ENCODE results near the gene CBARP. TPM values are rescaled to one million over a fixed set of nuclear protein-coding genes. Genes with fewer than 3 reads are reported as not detected.
A peak's percentile ranks its signal among the peaks of the same experiment; 100 is the strongest.

CBARP gene
- total and polyA plus RNA-seq, 2 of the 13 experiments (the other 11 are each of a cell fraction or from before 2014, with no cell fraction given): 1.2 to 1.4 TPM

GRCh38 chr19:1252221-1252820 lies 14.5 kb upstream of the CBARP start (continued):
- peak; percentile 99 for TF ChIP-seq ZNF746 (CRISPR knock-in tag; IDR thresholded peaks at IDR 0.05)
- no peak for TF ChIP-seq ZNF883 (CRISPR knock-in tag; IDR thresholded peaks at IDR 0.05; ENCODE audit: not compliant biosample characterization)
- no peak; the same call in 1 of the 2 replicates for TF ChIP-seq POLR2AphosphoS5 (IDR thresholded peaks at IDR 0.05; ENCODE audit: low read depth, low read length)
- TF ChIP-seq, protein P1, sequence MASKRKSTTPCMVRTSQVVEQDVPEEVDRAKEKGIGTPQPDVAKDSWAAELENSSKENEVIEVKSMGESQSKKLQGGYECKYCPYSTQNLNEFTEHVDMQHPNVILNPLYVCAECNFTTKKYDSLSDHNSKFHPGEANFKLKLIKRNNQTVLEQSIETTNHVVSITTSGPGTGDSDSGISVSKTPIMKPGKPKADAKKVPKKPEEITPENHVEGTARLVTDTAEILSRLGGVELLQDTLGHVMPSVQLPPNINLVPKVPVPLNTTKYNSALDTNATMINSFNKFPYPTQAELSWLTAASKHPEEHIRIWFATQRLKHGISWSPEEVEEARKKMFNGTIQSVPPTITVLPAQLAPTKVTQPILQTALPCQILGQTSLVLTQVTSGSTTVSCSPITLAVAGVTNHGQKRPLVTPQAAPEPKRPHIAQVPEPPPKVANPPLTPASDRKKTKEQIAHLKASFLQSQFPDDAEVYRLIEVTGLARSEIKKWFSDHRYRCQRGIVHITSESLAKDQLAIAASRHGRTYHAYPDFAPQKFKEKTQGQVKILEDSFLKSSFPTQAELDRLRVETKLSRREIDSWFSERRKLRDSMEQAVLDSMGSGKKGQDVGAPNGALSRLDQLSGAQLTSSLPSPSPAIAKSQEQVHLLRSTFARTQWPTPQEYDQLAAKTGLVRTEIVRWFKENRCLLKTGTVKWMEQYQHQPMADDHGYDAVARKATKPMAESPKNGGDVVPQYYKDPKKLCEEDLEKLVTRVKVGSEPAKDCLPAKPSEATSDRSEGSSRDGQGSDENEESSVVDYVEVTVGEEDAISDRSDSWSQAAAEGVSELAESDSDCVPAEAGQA (IDR thresholded peaks at IDR 0.05; ENCODE audit: low read depth): no peak
- TF ChIP-seq, protein P1 (CRISPR knock-in tag; IDR thresholded peaks at IDR 0.05; ENCODE audit: borderline replicate concordance): no peak
- no peak for TF ChIP-seq ZNF382 (CRISPR knock-in tag; IDR thresholded peaks at IDR 0.05; ENCODE audit: borderline replicate concordance)
- no peak for TF ChIP-seq EED (CRISPR knock-in tag; IDR thresholded peaks at IDR 0.05)
- no peak for TF ChIP-seq RFX1 (IDR thresholded peaks at IDR 0.05)
- TF ChIP-seq ZNF790 (CRISPR knock-in tag; IDR thresholded peaks at IDR 0.05; ENCODE audit: borderline replicate concordance): no peak
- TF ChIP-seq, protein P2, sequence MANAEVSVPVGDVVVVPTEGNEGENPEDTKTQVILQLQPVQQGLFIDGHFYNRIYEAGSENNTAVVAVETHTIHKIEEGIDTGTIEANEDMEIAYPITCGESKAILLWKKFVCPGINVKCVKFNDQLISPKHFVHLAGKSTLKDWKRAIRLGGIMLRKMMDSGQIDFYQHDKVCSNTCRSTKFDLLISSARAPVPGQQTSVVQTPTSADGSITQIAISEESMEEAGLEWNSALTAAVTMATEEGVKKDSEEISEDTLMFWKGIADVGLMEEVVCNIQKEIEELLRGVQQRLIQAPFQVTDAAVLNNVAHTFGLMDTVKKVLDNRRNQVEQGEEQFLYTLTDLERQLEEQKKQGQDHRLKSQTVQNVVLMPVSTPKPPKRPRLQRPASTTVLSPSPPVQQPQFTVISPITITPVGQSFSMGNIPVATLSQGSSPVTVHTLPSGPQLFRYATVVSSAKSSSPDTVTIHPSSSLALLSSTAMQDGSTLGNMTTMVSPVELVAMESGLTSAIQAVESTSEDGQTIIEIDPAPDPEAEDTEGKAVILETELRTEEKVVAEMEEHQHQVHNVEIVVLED (CRISPR knock-in tag; IDR thresholded peaks at IDR 0.05; ENCODE audit: borderline replicate concordance): no peak; the same call in 1 of the 2 replicates
- TF ChIP-seq CBX5 (CRISPR knock-in tag; IDR thresholded peaks at IDR 0.05; ENCODE audit: borderline replicate concordance): 0 out of 2 replicates have a peak, but pooled peaks have one; percentile 15
- no peak for TF ChIP-seq THAP8 (CRISPR knock-in tag; IDR thresholded peaks at IDR 0.05; ENCODE audit: borderline replicate concordance)
- no peak for TF ChIP-seq ZNF782 (CRISPR knock-in tag; IDR thresholded peaks at IDR 0.05; ENCODE audit: borderline replicate concordance)
- TF ChIP-seq ZNF431 (CRISPR knock-in tag; IDR thresholded peaks at IDR 0.05; ENCODE audit: borderline replicate concordance, low read depth): 0 out of 2 replicates have a peak, but pooled peaks have one; percentile 13
